Thyroid gland (tissue), 4 donors: ENCODE measurements around the gene VWA2.

Experiments used
- CTCF ChIP-seq, 6 experiments: fragments of 200-600 bp in 3 of 6; fragments of 450-650 bp in 3 of 6; sonication (generic) in 3 of 6; IDR thresholded peaks; one replicate each; pipeline ENCODE4 v1.5.1; 2016 to 2019; ENCODE audit warnings: antibody characterized with exemption in 6 of 6, mild to moderate bottlenecking in 2 of 6, inconsistent platforms in 1 of 6, moderate library complexity in 1 of 6
- POLR2A ChIP-seq, 2 donors: fragments of 450-650 bp; IDR thresholded peaks; one replicate each; pipeline ENCODE4 v1.6.1; 2017; ENCODE audit warnings: antibody characterized with exemption in 2 of 2, mild to moderate bottlenecking in 2 of 2, moderate library complexity in 1 of 2

DNA sequence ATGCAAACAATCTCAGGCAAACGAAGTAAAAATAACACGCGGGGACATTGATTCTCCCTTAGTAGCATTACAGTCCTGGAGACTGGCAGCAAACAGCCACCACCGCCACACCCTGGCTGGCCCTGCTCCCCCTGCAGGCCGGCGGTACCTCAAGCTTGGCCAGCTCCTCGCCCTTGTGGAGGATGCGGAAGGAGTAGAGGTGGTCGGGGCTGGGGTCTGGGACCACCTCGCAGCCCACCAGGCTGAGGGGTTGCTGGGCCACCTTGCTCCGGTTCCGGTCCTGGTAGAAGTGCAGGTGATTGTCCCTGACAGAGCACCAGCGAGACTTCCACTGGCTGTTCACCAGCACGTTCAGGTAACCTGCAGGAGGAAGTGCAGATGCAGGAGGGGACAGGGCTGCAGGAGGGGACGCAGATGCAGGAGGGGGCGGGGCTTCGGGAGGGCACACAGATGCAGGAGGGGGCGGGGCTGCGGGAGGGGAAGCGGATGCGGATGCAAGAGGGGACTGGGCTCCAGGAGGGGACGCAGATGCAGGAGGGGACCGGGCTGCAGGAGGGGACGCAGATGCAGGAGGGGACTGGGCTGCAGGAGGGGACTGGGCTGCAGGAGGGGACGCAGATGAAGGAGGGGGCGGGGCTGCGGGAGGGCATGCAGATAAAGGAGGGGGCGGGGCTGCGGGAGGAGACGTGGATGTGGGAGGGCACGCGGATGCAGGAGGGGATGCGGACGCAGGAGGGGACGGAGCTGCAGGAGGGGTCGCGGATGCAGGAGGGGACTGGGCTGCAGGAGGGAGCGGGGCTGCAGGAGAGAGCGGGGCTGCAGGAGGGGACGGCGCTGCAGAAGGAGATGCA, 65.7 kb downstream of the VWA2 start:
- TF ChIP-seq POLR2A (IDR thresholded peaks at IDR 0.05) (no peak), CTCF (IDR thresholded peaks at IDR 0.05) (peak in 4 of 6 experiments; percentile 8 to 51 (median 32))
